IMR-90 (cell line): ENCODE results near the gene NAT14. TPM values are rescaled to one million over a fixed set of nuclear protein-coding genes. Genes with fewer than 3 reads are reported as not detected.

Experiments used
- ATAC-seq: fragments of 200-7000 bp; cut with Tn5 transposase; 2 replicates; pipeline ENCODE4 v1.9.1; 2020; ENCODE audit warnings: low read depth, mild to moderate bottlenecking, moderate library complexity
- BruUV-seq: library from RNA; stranded (reverse); fragments of 400-500 nt; replicated peaks from 2 replicates; lab custom pipeline; 2021; lab: Mats Ljungman, UMichigan
- CTCF ChIA-PET: fragments of 300-600 bp; formaldehyde crosslinking; extraction: SDS; loops from one replicate; lab custom pipeline; 2021; ENCODE audit warnings: antibody characterized with exemption; lab: Yijun Ruan, JAX
- POLR2A ChIA-PET: fragments of 300-600 bp; sonication (Branson Sonifier 250); formaldehyde crosslinking; loops from one replicate; lab custom pipeline; 2022; ENCODE audit warnings: antibody characterized with exemption; ENCODE audit not compliant: unreplicated experiment; lab: Charles Lee
- DNase-seq: peaks from one replicate; pipeline ENCODE4 v3.0.0; 2013
- H2AFZ ChIP-seq: replicated peaks from 2 replicates; pipeline ENCODE3; 2013; ENCODE audit warnings: low read length, mild to moderate bottlenecking; ENCODE audit not compliant: poor library complexity
- H2AK5ac ChIP-seq: 2 replicates; pipeline ENCODE4 v1.6.1; 2013; ENCODE audit warnings: low read depth, low read length, inconsistent platforms
- H2AK9ac ChIP-seq: replicated peaks from 2 replicates; pipeline ENCODE3; 2013; ENCODE audit warnings: mild to moderate bottlenecking, low read depth, low read length, moderate library complexity; ENCODE audit not compliant: poor library complexity
- H2BK120ac ChIP-seq: 2 replicates; pipeline ENCODE4 v1.6.1; 2013; ENCODE audit warnings: low read depth, low read length, inconsistent platforms
- H2BK15ac ChIP-seq: 3 replicates; pipeline ENCODE4 v1.6.1; 2013; ENCODE audit warnings: low read depth, low read length, inconsistent platforms
- H2BK20ac ChIP-seq: 2 replicates; pipeline ENCODE4 v1.6.1; 2013; ENCODE audit warnings: low read depth, mild to moderate bottlenecking, inconsistent platforms, low read length, moderate library complexity
- H2BK5ac ChIP-seq: 2 replicates; pipeline ENCODE4 v1.6.1; 2013; ENCODE audit warnings: mild to moderate bottlenecking, low read depth, low read length, inconsistent platforms; ENCODE audit not compliant: poor library complexity, severe bottlenecking
- H3K14ac ChIP-seq: replicated peaks from 2 replicates; pipeline ENCODE4 v1.6.1; 2013; ENCODE audit warnings: low read depth, low read length, inconsistent platforms
- H3K18ac ChIP-seq: 2 replicates; pipeline ENCODE4 v1.6.1; 2013; ENCODE audit warnings: low read depth, low read length, control low read depth
- H3K23ac ChIP-seq: 2 replicates; pipeline ENCODE4 v1.6.1; 2013; ENCODE audit warnings: low read depth, low read length, inconsistent platforms
- H3K27ac ChIP-seq: 2 replicates; pipeline ENCODE4 v1.5.1; 2013; ENCODE audit warnings: mild to moderate bottlenecking, control low read depth, low read length; ENCODE audit not compliant: insufficient read depth
- H3K27me3 ChIP-seq: 2 replicates; pipeline ENCODE4 v1.6.1; 2013; ENCODE audit warnings: low read length; ENCODE audit not compliant: control insufficient read depth, insufficient read depth
- H3K36me3 ChIP-seq: 2 replicates; pipeline ENCODE4 v1.6.1; 2013; ENCODE audit warnings: low read length, mixed read lengths; ENCODE audit not compliant: control insufficient read depth, insufficient read depth
- H3K4ac ChIP-seq: 2 replicates; pipeline ENCODE4 v1.6.1; 2013; ENCODE audit warnings: low read depth, low read length, inconsistent platforms
- H3K4me1 ChIP-seq: 2 replicates; pipeline ENCODE4 v1.6.1; 2013; ENCODE audit warnings: low read length, mixed read lengths; ENCODE audit not compliant: control insufficient read depth, insufficient read depth
- H3K4me2 ChIP-seq: 2 replicates; pipeline ENCODE4 v1.6.1; 2013; ENCODE audit warnings: low read depth, mild to moderate bottlenecking, control low read depth, low read length, moderate library complexity
- H3K4me3 ChIP-seq: 2 replicates; pipeline ENCODE4 v1.5.1; 2013; ENCODE audit warnings: low read depth, mild to moderate bottlenecking, control low read depth, low read length, moderate library complexity; ENCODE audit not compliant: insufficient read depth
- H3K56ac ChIP-seq: 2 replicates; pipeline ENCODE4 v1.6.1; 2013; ENCODE audit warnings: low read length, inconsistent platforms; ENCODE audit not compliant: insufficient read depth; ENCODE audit errors: extremely low read depth
- H3K79me1 ChIP-seq, 2 experiments: 2 replicates each; pipeline ENCODE4 v1.6.1; 2013; ENCODE audit warnings: low read length in 2 of 2, inconsistent platforms in 1 of 2, low read depth in 1 of 2
- H3K9ac ChIP-seq: 2 replicates; pipeline ENCODE4 v1.6.1; 2013; ENCODE audit warnings: low read depth, low read length, control low read depth
- H3K9me1 ChIP-seq: 2 replicates; pipeline ENCODE4 v1.6.1; 2013; ENCODE audit warnings: low read length, inconsistent platforms; ENCODE audit not compliant: insufficient read depth
- H3K9me3 ChIP-seq: 2 replicates; pipeline ENCODE4 v1.6.1; 2013; ENCODE audit warnings: low read length; ENCODE audit not compliant: control insufficient read depth, insufficient read depth
- H4K20me1 ChIP-seq: 2 replicates; pipeline ENCODE4 v1.6.1; 2013; ENCODE audit warnings: low read length, inconsistent platforms; ENCODE audit not compliant: insufficient read depth
- H4K5ac ChIP-seq: 2 replicates; pipeline ENCODE4 v1.6.1; 2013; ENCODE audit warnings: mild to moderate bottlenecking, low read depth, low read length, control low read depth
- H4K8ac ChIP-seq, 2 experiments: 2 replicates each; pipeline ENCODE4 v1.6.1; 2013; ENCODE audit warnings: low read depth in 2 of 2, low read length in 2 of 2, control low read depth in 1 of 2, inconsistent platforms in 1 of 2
- H4K91ac ChIP-seq: 2 replicates; pipeline ENCODE4 v1.6.1; 2013; ENCODE audit warnings: low read depth, low read length, inconsistent platforms; ENCODE audit not compliant: insufficient read depth
- MAZ ChIP-seq: IDR thresholded peaks from 2 replicates; pipeline ENCODE4 v1.6.1; 2012; ENCODE audit warnings: low read depth, mild to moderate bottlenecking, low read length, improper control_type of control experiment, moderate library complexity, borderline replicate concordance
- MXI1 ChIP-seq: IDR thresholded peaks from 2 replicates; pipeline ENCODE4 v1.6.1; 2012; ENCODE audit warnings: low read depth, mild to moderate bottlenecking, low read length, moderate library complexity, borderline replicate concordance
- NFE2L2 ChIP-seq: fragments of 150-350 bp; IDR thresholded peaks from 2 replicates; pipeline ENCODE4 v1.6.1; 2016; ENCODE audit warnings: low read depth, mild to moderate bottlenecking, low read length
- WGBS, 2 experiments: methylation state at CpG; one replicate each; pipeline versions ENCODE4 v1.1.5 to v1.1.7; 2013; ENCODE audit warnings: missing lambda C conversion rate in 2 of 2; ENCODE audit not compliant: insufficient read length in 1 of 2; ENCODE audit errors: extremely low coverage in 2 of 2; 5-methylcytosine and 5-hydroxymethylcytosine counted together
- dilution Hi-C: fragments of 300-500 bp; cut with HindIII; formaldehyde crosslinking; loops from one replicate; pipeline ENCODE4 v1.14.3; 2018; ENCODE audit warnings: low sequenced_read_pairs; ENCODE audit not compliant: unreplicated experiment
- in situ Hi-C: fragments of 300-500 bp; cut with MboI; formaldehyde crosslinking; loops from 3 replicates; pipeline ENCODE4 v1.14.3; 2019; ENCODE audit warnings: low sequenced_read_pairs, inconsistent platforms, mixed read lengths
- intact Hi-C: fragments of 100-400 bp; cut with micrococcal nuclease; formaldehyde crosslinking; loops from 2 replicates; pipeline ENCODE4 v1.10.0; 2022
- polyA plus RNA-seq, 3 experiments: library from polyadenylated mRNA; depleted of rRNA; stranded (reverse); fragments of >200 nt; gene quantifications; 2 replicates each; pipeline ENCODE4 v1.2.3, GENCODE V29; 2012; ENCODE audit warnings: low replicate concordance in 1 of 3
- total RNA-seq: library from RNA; depleted of rRNA; stranded (reverse); fragments of >200 nt; gene quantifications from 2 replicates; pipeline ENCODE4 v1.2.3, GENCODE V29; 2012

Gene NAT14
- total and polyA plus RNA-seq, 2 of the 4 experiments (the other 2 are of a cell fraction): 4.3 to 41.2 TPM

- Histone ChIP-seq H4K91ac (no peak overlapping the region), H2BK15ac (no peak overlapping the region), H2BK5ac (no peak overlapping the region), H3K36me3 (no peaks in the 10 kb centered on the region), H2AK5ac (no peak overlapping the region), H3K4me1 (no peaks in the 10 kb centered on the region), H3K9me1 (peaks cover 11% of the 10 kb centered on the region), H4K5ac (no peak overlapping the region), H2BK120ac (no peak overlapping the region), H3K4me3 (no peak overlapping the region), H2BK20ac (no peak overlapping the region), H3K27ac (no peak overlapping the region), H3K56ac (no peak overlapping the region), H4K20me1 (no peaks in the 10 kb centered on the region; the same call in 1 of the 2 replicates), H3K14ac (no peak overlapping the region), H3K9me3 (peaks cover 2% of the 10 kb centered on the region; the same call in 1 of the 2 replicates), H3K18ac (no peak overlapping the region), H3K4me2 (no peak overlapping the region), H2AFZ (peak overlapping the region; percentile 67), H3K27me3 (peaks cover 44% of the 10 kb centered on the region), H2AK9ac (peak overlapping the region; percentile 52), H3K4ac (no peak overlapping the region), H3K9ac (no peak overlapping the region), H4K8ac (no peak overlapping the region), H3K23ac (no peak overlapping the region), H3K79me1 (no peaks in the 10 kb centered on the region)
- CTCF ChIA-PET: interaction anchor here (0.9 to 1.1 kb wide), 2 partner anchors 19 to 296 kb away, joined by 5 to 8 read pairs; no protein-coding TSS in a partner anchor
- TF ChIP-seq MXI1: 0 out of 2 replicates have a peak, but pooled peaks have one; percentile 35
- no peak for TF ChIP-seq NFE2L2
- TF ChIP-seq MAZ: peak; percentile 50; the same call in 1 of the 2 replicates
- WGBS, 2 experiments: no CpG with 5 or more reads among the region's 17 CpGs
- POLR2A ChIA-PET: interaction anchor here (1.1 kb wide), 1 partner anchor 30 kb away, joined by 6 read pairs; the partner anchor contains the start of gene UBE2S
- BruUV-seq: no TSS peak
- peak; percentile 56 for DNase-seq
- in situ Hi-C loops (no loop called here), intact Hi-C loops (loop anchor here (5.0 kb wide), 1 partner anchor 220 kb away; no protein-coding TSS in a partner anchor), dilution Hi-C loops (no loop called here)
- peak; percentile 99 for ATAC-seq
These were observed 47.6 kb upstream of the NAT14 start for GRCh38 chr19:55437410-55437809.
